Chondrocyte (in vitro differentiated cells): ENCODE results near the gene SPON1. TPM values are rescaled to one million over a fixed set of nuclear protein-coding genes. Genes with fewer than 3 reads are reported as not detected.

Experiments
- DNase-seq: peaks from one replicate; pipeline ENCODE4 v3.0.0; 2021; ENCODE audit warnings: mixed read lengths, low spot score
- H3K27ac Mint-ChIP-seq: one replicate; pipeline ENCODE4 v1.8.0; 2021; ENCODE audit warnings: mild to moderate bottlenecking, moderate library complexity, mixed read lengths; ENCODE audit not compliant: unreplicated experiment
- H3K27me3 Mint-ChIP-seq: 2 replicates; pipeline ENCODE4 v1.8.0; 2021; ENCODE audit warnings: low read depth, mixed read lengths
- H3K36me3 Mint-ChIP-seq: 2 replicates; pipeline ENCODE4 v1.8.0; 2021; ENCODE audit warnings: low read depth, mixed read lengths
- H3K4me1 Mint-ChIP-seq: 2 replicates; pipeline ENCODE4 v1.8.0; 2021; ENCODE audit warnings: low read depth, mild to moderate bottlenecking, mixed read lengths
- H3K4me3 Mint-ChIP-seq: one replicate; pipeline ENCODE4 v1.8.0; 2021; ENCODE audit warnings: mild to moderate bottlenecking, moderate library complexity, mixed read lengths; ENCODE audit not compliant: unreplicated experiment
- H3K9me3 Mint-ChIP-seq: 2 replicates; pipeline ENCODE4 v1.8.0; 2021; ENCODE audit warnings: low read depth, mixed read lengths
- total RNA-seq: library from RNA; stranded (reverse); gene quantifications from 3 replicates; pipeline ENCODE4 v1.2.1, GENCODE V29; 2021
- TF ChIP-seq, protein P1 (sequence below): fragments of 200-600 bp; sonication (generic); IDR thresholded peaks from 2 replicates; pipeline ENCODE4 v1.5.0; 2021; ENCODE audit warnings: antibody characterized with exemption, mild to moderate bottlenecking, moderate library complexity

SPON1 gene
- total RNA-seq, 1 donor from 2014 or later, result 0.10 TPM

DNA sequence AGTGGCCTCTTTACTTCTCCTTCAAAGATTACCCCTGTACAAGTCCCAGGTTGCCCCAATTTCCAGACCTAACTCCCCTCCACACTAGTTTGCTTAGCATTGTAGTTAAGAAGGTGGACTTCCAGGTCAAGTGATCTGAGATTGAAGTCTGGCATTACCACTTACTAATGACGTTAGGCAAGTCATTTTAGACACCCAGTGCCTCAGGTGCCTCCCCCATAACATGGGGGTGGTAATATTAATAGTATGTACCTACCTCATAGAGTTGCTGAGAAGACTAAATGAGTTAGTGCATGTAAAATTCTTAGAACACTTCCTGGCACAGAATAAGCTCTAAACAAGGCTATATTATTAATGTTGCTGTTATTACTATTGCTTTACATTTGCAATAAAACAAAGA is 93.4 kb downstream of the SPON1 start:
- no peaks in the 10 kb centered on the region for H3K4me1 Mint-ChIP-seq
- peaks cover 16% of the 10 kb centered on the region for H3K27me3 Mint-ChIP-seq
- DNase-seq, result no peak
- TF ChIP-seq, protein P1, sequence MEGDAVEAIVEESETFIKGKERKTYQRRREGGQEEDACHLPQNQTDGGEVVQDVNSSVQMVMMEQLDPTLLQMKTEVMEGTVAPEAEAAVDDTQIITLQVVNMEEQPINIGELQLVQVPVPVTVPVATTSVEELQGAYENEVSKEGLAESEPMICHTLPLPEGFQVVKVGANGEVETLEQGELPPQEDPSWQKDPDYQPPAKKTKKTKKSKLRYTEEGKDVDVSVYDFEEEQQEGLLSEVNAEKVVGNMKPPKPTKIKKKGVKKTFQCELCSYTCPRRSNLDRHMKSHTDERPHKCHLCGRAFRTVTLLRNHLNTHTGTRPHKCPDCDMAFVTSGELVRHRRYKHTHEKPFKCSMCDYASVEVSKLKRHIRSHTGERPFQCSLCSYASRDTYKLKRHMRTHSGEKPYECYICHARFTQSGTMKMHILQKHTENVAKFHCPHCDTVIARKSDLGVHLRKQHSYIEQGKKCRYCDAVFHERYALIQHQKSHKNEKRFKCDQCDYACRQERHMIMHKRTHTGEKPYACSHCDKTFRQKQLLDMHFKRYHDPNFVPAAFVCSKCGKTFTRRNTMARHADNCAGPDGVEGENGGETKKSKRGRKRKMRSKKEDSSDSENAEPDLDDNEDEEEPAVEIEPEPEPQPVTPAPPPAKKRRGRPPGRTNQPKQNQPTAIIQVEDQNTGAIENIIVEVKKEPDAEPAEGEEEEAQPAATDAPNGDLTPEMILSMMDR, result no peak
- H3K9me3 Mint-ChIP-seq, result no peaks in the 10 kb centered on the region
- H3K4me3 Mint-ChIP-seq, result no peak overlapping the region
- no peaks in the 10 kb centered on the region for H3K36me3 Mint-ChIP-seq
- no peak overlapping the region for H3K27ac Mint-ChIP-seq

DNA sequence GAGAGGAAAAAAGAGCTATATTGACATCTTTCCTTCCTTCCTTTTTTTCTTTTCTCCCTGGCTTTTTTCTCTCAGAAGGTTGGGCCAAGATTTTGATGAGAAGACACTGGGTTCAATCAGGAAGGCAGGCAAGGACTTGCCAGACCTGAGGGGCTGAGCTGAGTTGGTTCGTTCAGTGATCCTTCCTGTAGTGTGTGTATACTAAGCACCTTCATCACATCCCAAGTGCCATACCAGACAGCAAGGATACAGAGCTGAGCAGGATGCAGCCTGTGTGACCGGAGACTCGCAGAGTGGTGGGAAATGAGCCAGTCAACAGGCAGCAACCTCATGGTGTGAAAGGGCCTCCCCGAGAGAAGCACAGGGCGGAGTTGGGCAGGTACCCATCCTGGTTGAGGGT is 95.5 kb downstream of the SPON1 start:
- no peaks in the 10 kb centered on the region for H3K36me3 Mint-ChIP-seq
- H3K4me3 Mint-ChIP-seq, result no peak overlapping the region
- no peak for DNase-seq
- TF ChIP-seq, protein P1, result no peak
- peaks cover 14% of the 10 kb centered on the region for H3K27me3 Mint-ChIP-seq
- H3K4me1 Mint-ChIP-seq, result no peaks in the 10 kb centered on the region
- H3K9me3 Mint-ChIP-seq, result no peaks in the 10 kb centered on the region
- H3K27ac Mint-ChIP-seq, result no peak overlapping the region

DNA sequence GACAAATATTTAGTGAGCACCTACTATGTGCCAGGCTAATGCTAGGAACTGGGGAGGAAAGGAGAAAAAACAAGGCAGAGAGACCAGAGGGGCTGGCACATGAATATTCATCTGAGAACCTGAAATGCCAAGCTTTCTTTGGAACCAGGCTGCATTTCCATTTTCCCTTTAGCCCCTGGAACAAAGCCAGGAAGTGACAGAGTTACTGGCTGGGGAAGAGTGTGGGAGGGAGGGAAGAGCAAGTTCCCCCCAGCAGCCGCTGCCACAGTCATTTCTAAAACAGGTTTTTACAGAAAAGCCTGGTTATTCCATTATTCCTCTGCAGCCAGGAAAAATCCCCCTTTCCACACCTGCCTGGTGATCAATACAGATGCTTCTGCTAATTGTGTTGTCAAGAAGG is 97.0 kb downstream of the SPON1 start:
- Mint-ChIP-seq H3K4me1 (no peaks in the 10 kb centered on the region), H3K4me3 (no peak overlapping the region), H3K9me3 (no peaks in the 10 kb centered on the region), H3K36me3 (no peaks in the 10 kb centered on the region), H3K27ac (no peak overlapping the region), H3K27me3 (peaks cover 13% of the 10 kb centered on the region)
- TF ChIP-seq, protein P1, result no peak
- no peak for DNase-seq

DNA sequence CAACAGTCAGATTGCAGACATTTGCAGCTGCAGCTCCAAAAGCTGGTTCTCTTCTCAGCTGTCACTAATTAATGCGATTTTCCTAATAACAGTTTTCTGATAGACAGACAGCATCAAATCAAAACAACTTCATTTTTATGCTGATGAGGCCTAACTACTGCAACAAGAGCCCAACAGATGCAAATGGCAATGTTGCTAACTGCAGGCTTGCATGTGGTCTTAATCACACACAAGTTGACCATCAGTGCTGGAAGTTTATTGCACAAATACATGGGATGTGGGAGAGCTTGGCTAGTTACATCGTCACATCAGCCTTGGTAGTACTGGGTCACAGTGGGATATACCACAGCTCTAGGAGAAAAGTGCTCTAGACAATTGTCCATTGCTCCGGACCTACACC is 99.2 kb downstream of the SPON1 start:
- Mint-ChIP-seq H3K27ac (no peak overlapping the region), H3K4me1 (no peaks in the 10 kb centered on the region), H3K4me3 (no peak overlapping the region), H3K27me3 (peaks cover 21% of the 10 kb centered on the region), H3K9me3 (no peaks in the 10 kb centered on the region), H3K36me3 (no peaks in the 10 kb centered on the region)
- no peak for DNase-seq
- TF ChIP-seq, protein P1, result no peak

DNA sequence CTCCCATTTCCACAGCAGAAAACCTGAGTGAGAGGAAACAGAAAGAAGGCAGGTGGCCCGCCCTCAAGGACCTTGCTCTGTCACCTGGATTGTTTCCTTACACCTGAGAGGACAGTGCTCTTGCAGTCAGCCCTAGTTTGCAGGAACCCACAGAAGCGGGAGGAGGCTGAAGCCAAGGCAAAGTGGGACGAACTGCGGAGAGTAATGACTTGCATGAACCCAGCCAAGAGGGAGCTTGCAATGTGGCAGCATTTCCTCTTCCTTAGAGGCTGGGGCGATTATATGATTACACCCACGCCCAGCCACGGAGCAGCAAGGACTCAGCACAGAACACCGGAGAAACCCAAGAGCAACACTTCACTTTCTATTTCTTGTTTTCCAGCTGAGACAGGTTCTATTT is 102.6 kb downstream of the SPON1 start:
- DNase-seq, result no peak
- Mint-ChIP-seq H3K27ac (no peak overlapping the region), H3K27me3 (peaks cover 11% of the 10 kb centered on the region), H3K36me3 (no peaks in the 10 kb centered on the region), H3K4me1 (no peaks in the 10 kb centered on the region), H3K4me3 (no peak overlapping the region), H3K9me3 (no peaks in the 10 kb centered on the region)
- TF ChIP-seq, protein P1, result no peak
